HepG2 (cell line): Measurements from ENCODE around the gene PLD1. TPM values are rescaled to one million over a fixed set of nuclear protein-coding genes. Genes with fewer than 3 reads are reported as not detected.

Experiments
- ATF7-NPFF ChIP-seq: sonication (generic); formaldehyde crosslinking; IDR thresholded peaks from 2 replicates; pipeline ENCODE4 v1.8.1; 2023; ENCODE audit warnings: mild to moderate bottlenecking, low read depth, missing genetic modification reagents, moderate library complexity
- FOXC1 ChIP-seq: sonication (generic); formaldehyde crosslinking; IDR thresholded peaks from 2 replicates; pipeline ENCODE4 v1.8.0; 2022; ENCODE audit warnings: mild to moderate bottlenecking, missing genetic modification reagents, borderline replicate concordance
- HNF4G ChIP-seq, 2 experiments: sonication (generic) in 1 of 2; formaldehyde crosslinking in 1 of 2; IDR thresholded peaks; 2 replicates each; pipeline versions ENCODE4 v1.4.0 to v1.6.1; 2011 to 2020; ENCODE audit warnings: borderline replicate concordance in 2 of 2, low read depth in 2 of 2, mild to moderate bottlenecking in 2 of 2, low read length in 1 of 2, missing genetic modification reagents in 1 of 2, moderate library complexity in 1 of 2
- HNRNPUL1 ChIP-seq: fragments of 200-400 bp; formaldehyde crosslinking; IDR thresholded peaks from 2 replicates; pipeline ENCODE4 v1.6.1; 2017; ENCODE audit warnings: low read depth, mild to moderate bottlenecking, low read length, moderate library complexity
- JARID2 ChIP-seq: sonication (generic); formaldehyde crosslinking; IDR thresholded peaks from 2 replicates; pipeline ENCODE4 v1.8.1; 2023; ENCODE audit warnings: missing genetic modification reagents, inconsistent platforms; ENCODE audit not compliant: insufficient replicate concordance
- MTA1 ChIP-seq: sonication (generic); formaldehyde crosslinking; IDR thresholded peaks from 2 replicates; pipeline ENCODE4 v1.4.0; 2020; ENCODE audit warnings: missing genetic modification reagents, mild to moderate bottlenecking, borderline replicate concordance
- SIX1 ChIP-seq: sonication (generic); formaldehyde crosslinking; IDR thresholded peaks from 2 replicates; pipeline ENCODE4 v1.4.0; 2020; ENCODE audit warnings: missing genetic modification reagents, borderline replicate concordance
- SMYD3 ChIP-seq: sonication (generic); formaldehyde crosslinking; IDR thresholded peaks from 2 replicates; pipeline ENCODE4 v1.8.1; 2023; ENCODE audit warnings: mild to moderate bottlenecking, missing genetic modification reagents
- SP4 ChIP-seq: sonication (generic); formaldehyde crosslinking; IDR thresholded peaks from 2 replicates; pipeline ENCODE4 v1.8.1; 2023; ENCODE audit warnings: mild to moderate bottlenecking, missing genetic modification reagents
- TSC22D2 ChIP-seq: sonication (generic); formaldehyde crosslinking; IDR thresholded peaks from 2 replicates; pipeline ENCODE4 v1.5.1; 2020; ENCODE audit warnings: missing genetic modification reagents, mild to moderate bottlenecking, borderline replicate concordance
- ZFP62 ChIP-seq: sonication (generic); formaldehyde crosslinking; IDR thresholded peaks from 2 replicates; pipeline ENCODE4 v1.4.0; 2020; ENCODE audit warnings: missing genetic modification reagents
- ZNF329 ChIP-seq: sonication (generic); formaldehyde crosslinking; IDR thresholded peaks from 2 replicates; pipeline ENCODE4 v1.9.0; 2021; ENCODE audit warnings: low read depth, mild to moderate bottlenecking, missing genetic modification reagents
- ZNF598 ChIP-seq: sonication (generic); formaldehyde crosslinking; IDR thresholded peaks from 2 replicates; pipeline ENCODE4 v1.5.1; 2020; ENCODE audit warnings: mild to moderate bottlenecking, missing genetic modification reagents, borderline replicate concordance
- ZNF605 ChIP-seq: sonication (generic); formaldehyde crosslinking; IDR thresholded peaks from 2 replicates; pipeline ENCODE4 v1.8.0; 2022; ENCODE audit warnings: mild to moderate bottlenecking, missing genetic modification reagents
- ZNF713 ChIP-seq: sonication (generic); formaldehyde crosslinking; IDR thresholded peaks from 2 replicates; pipeline ENCODE4 v1.4.0; 2020; ENCODE audit warnings: mild to moderate bottlenecking, missing genetic modification reagents
- ZNF792 ChIP-seq: IDR thresholded peaks from 2 replicates; pipeline ENCODE4 v1.6.1; 2016
- polyA plus RNA-seq, 8 experiments: library from polyadenylated mRNA; depleted of rRNA in 3 of 8; stranded (reverse) in 7 of 8; unstranded in 1 of 8; fragments of >200 nt; fragmentation: Illumina TruSeq in 4 of 8; extraction: Trizol in 4 of 8; gene quantifications; 2 replicates each; pipeline versions ENCODE4 v1.2.1 to v1.2.3, GENCODE V29; 2011 to 2016; ENCODE audit warnings: low read depth in 4 of 8, missing spikeins in 1 of 8, mixed read lengths in 1 of 8; ENCODE audit not compliant: insufficient read depth in 1 of 8
- total RNA-seq, 5 experiments: library from RNA; depleted of rRNA; stranded (reverse); fragments of >200 nt; fragmentation: Illumina TruSeq; extraction: Trizol; gene quantifications; 2 replicates each; pipeline ENCODE4 v1.2.3, GENCODE V29; 2016; ENCODE audit warnings: low read depth in 1 of 5
- TF ChIP-seq, protein P1 (sequence below), 2 experiments: fragments of 450-650 bp in 1 of 2; sonication (generic) in 1 of 2; formaldehyde crosslinking; IDR thresholded peaks; 2 replicates each; pipeline versions ENCODE4 v1.5.0 to v1.8.0; 2020 to 2022; ENCODE audit warnings: mild to moderate bottlenecking in 1 of 2, missing genetic modification reagents in 1 of 2
- TF ChIP-seq, protein P2 (sequence below): sonication (generic); formaldehyde crosslinking; IDR thresholded peaks from 2 replicates; pipeline ENCODE4 v1.5.0; 2020; ENCODE audit warnings: missing genetic modification reagents
- TF ChIP-seq, protein P3 (sequence below): sonication (generic); formaldehyde crosslinking; IDR thresholded peaks from 2 replicates; pipeline ENCODE4 v1.8.1; 2023; ENCODE audit warnings: mild to moderate bottlenecking, moderate library complexity, missing genetic modification reagents
- TF ChIP-seq, protein P4 (sequence below): sonication (generic); formaldehyde crosslinking; IDR thresholded peaks from 2 replicates; pipeline ENCODE4 v1.4.0; 2020; ENCODE audit warnings: missing genetic modification reagents
- TF ChIP-seq, protein P5 (sequence below): sonication (generic); formaldehyde crosslinking; IDR thresholded peaks from 2 replicates; pipeline ENCODE4 v1.5.0; 2020; ENCODE audit warnings: missing genetic modification reagents

The PLD1 gene
- total and polyA plus RNA-seq, 2 of the 13 experiments (the other 11 are each of a cell fraction or from before 2014, with no cell fraction given): 27.1 to 59.4 TPM

DNA sequence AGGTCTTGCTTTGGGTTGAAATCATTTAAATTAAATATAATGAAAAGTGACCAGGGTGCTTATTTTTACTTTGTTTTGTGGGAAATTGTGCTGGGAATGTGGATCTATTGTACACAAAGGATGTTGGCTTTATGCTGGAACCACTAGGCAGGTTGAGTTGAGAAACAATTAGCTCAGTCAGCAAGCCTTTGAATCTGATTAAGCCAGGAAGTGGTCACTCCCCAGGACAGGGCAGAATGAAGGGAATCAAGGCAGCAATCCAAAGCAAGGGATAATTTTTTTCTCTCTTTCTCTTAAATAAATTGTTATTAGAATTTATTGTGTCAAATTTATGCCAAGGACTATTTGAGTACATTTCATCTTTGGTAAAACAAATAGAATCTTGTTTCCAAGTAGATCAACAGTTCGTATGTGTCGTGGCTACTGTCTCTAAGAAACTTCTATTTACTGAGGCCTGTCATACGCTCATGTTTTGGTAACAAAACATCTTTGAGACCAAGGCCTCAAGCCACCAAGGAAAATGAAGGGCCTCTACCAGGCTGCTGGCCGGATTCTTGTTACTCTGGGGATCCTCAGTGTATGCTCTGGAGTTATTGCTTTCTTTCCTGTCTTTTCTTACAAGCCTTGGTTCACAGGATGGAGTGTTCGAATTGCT lies 32.7 kb upstream of the PLD1 start, which contains the start of gene TMEM212 (continued):
- TF ChIP-seq FOXC1 (CRISPR knock-in tag) (no peak), ATF7-NPFF (CRISPR knock-in tag) (no peak), SMYD3 (CRISPR knock-in tag) (no peak), ZNF598 (CRISPR knock-in tag) (no peak), HNF4G (IDR thresholded peaks at IDR 0.05; ENCODE audit: borderline replicate concordance, low read depth, low read length) (no peak), HNF4G (CRISPR knock-in tag; IDR thresholded peaks at IDR 0.05; ENCODE audit: borderline replicate concordance, low read depth) (no peak), JARID2 (no peak), MTA1 (no peak), TSC22D2 (CRISPR knock-in tag) (no peak), ZFP62 (CRISPR knock-in tag) (no peak), ZNF713 (no peak), ZNF605 (CRISPR knock-in tag) (no peak), ZNF792 (CRISPR knock-in tag) (no peak), HNRNPUL1 (no peak), ZNF329 (no peak), SIX1 (CRISPR knock-in tag) (peak; percentile 58; the same call in 1 of the 2 replicates), SP4 (no peak)
- TF ChIP-seq, protein P1, sequence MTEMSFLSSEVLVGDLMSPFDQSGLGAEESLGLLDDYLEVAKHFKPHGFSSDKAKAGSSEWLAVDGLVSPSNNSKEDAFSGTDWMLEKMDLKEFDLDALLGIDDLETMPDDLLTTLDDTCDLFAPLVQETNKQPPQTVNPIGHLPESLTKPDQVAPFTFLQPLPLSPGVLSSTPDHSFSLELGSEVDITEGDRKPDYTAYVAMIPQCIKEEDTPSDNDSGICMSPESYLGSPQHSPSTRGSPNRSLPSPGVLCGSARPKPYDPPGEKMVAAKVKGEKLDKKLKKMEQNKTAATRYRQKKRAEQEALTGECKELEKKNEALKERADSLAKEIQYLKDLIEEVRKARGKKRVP (CRISPR knock-in tag; IDR thresholded peaks at IDR 0.05): no peak
- TF ChIP-seq, protein P2, sequence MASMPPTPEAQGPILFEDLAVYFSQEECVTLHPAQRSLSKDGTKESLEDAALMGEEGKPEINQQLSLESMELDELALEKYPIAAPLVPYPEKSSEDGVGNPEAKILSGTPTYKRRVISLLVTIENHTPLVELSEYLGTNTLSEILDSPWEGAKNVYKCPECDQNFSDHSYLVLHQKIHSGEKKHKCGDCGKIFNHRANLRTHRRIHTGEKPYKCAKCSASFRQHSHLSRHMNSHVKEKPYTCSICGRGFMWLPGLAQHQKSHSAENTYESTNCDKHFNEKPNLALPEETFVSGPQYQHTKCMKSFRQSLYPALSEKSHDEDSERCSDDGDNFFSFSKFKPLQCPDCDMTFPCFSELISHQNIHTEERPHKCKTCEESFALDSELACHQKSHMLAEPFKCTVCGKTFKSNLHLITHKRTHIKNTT (CRISPR knock-in tag): no peak
- TF ChIP-seq, protein P3, sequence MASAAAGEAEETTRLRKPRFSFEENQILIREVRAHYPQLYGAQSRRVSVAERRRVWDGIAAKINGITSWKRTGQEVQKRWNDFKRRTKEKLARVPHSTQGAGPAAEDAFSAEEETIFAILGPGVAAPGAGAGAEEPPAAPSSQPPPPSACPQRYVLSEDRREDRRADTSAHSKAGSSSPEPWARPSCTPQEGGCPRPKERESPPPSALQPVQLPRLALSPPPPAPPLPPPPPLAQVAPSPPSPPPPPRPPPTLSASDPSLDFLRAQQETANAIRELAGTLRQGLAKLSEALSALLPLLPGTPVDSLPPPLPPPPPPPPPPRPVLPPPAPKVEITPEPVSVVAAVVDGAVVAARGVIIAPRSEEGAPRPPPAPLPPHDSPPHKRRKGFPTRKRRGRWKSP: no peak
- TF ChIP-seq, protein P4, sequence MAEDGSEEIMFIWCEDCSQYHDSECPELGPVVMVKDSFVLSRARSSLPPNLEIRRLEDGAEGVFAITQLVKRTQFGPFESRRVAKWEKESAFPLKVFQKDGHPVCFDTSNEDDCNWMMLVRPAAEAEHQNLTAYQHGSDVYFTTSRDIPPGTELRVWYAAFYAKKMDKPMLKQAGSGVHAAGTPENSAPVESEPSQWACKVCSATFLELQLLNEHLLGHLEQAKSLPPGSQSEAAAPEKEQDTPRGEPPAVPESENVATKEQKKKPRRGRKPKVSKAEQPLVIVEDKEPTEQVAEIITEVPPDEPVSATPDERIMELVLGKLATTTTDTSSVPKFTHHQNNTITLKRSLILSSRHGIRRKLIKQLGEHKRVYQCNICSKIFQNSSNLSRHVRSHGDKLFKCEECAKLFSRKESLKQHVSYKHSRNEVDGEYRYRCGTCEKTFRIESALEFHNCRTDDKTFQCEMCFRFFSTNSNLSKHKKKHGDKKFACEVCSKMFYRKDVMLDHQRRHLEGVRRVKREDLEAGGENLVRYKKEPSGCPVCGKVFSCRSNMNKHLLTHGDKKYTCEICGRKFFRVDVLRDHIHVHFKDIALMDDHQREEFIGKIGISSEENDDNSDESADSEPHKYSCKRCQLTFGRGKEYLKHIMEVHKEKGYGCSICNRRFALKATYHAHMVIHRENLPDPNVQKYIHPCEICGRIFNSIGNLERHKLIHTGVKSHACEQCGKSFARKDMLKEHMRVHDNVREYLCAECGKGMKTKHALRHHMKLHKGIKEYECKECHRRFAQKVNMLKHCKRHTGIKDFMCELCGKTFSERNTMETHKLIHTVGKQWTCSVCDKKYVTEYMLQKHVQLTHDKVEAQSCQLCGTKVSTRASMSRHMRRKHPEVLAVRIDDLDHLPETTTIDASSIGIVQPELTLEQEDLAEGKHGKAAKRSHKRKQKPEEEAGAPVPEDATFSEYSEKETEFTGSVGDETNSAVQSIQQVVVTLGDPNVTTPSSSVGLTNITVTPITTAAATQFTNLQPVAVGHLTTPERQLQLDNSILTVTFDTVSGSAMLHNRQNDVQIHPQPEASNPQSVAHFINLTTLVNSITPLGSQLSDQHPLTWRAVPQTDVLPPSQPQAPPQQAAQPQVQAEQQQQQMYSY: no peak
- TF ChIP-seq, protein P5, sequence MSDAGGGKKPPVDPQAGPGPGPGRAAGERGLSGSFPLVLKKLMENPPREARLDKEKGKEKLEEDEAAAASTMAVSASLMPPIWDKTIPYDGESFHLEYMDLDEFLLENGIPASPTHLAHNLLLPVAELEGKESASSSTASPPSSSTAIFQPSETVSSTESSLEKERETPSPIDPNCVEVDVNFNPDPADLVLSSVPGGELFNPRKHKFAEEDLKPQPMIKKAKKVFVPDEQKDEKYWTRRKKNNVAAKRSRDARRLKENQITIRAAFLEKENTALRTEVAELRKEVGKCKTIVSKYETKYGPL (CRISPR knock-in tag): no peak
